H9 (cell line): ENCODE results near the gene DOK5. TPM values are rescaled to one million over a fixed set of nuclear protein-coding genes. Genes with fewer than 3 reads are reported as not detected.

Experiments used
- DNase-seq: peaks from one replicate; pipeline ENCODE4 v3.0.0-alpha.2; 2017
- H2AFZ ChIP-seq: one replicate; pipeline ENCODE4 v1.6.1; 2013; ENCODE audit warnings: mild to moderate bottlenecking, low read length, control low read depth, moderate library complexity
- H2AK5ac ChIP-seq: 2 replicates; pipeline ENCODE4 v1.6.1; 2013; ENCODE audit warnings: low read length, control low read depth, mixed read lengths; ENCODE audit not compliant: insufficient read length
- H2BK120ac ChIP-seq: one replicate; pipeline ENCODE4 v1.6.1; 2013; ENCODE audit warnings: low read depth, mild to moderate bottlenecking, low read length, control low read depth, inconsistent platforms; ENCODE audit not compliant: poor library complexity, severe bottlenecking
- H2BK12ac ChIP-seq: 2 replicates; pipeline ENCODE4 v1.6.1; 2013; ENCODE audit warnings: low read length, control low read depth, mixed read lengths, low read depth; ENCODE audit not compliant: insufficient read length
- H2BK15ac ChIP-seq: 2 replicates; pipeline ENCODE4 v1.6.1; 2013; ENCODE audit warnings: low read depth, low read length, control low read depth
- H2BK20ac ChIP-seq: one replicate; pipeline ENCODE4 v1.6.1; 2013; ENCODE audit warnings: low read depth, mild to moderate bottlenecking, low read length, control low read depth, inconsistent platforms; ENCODE audit not compliant: poor library complexity, severe bottlenecking
- H2BK5ac ChIP-seq: 2 replicates; pipeline ENCODE4 v1.6.1; 2013; ENCODE audit warnings: low read length, control low read depth, mixed read lengths; ENCODE audit not compliant: insufficient read length
- H3K14ac ChIP-seq: 2 replicates; pipeline ENCODE4 v1.6.1; 2013; ENCODE audit warnings: low read length, control low read depth; ENCODE audit not compliant: insufficient read depth
- H3K18ac ChIP-seq: 2 replicates; pipeline ENCODE4 v1.6.1; 2013; ENCODE audit warnings: low read depth, mild to moderate bottlenecking, mixed read lengths, low read length, control low read depth; ENCODE audit not compliant: insufficient read length
- H3K23ac ChIP-seq: 2 replicates; pipeline ENCODE4 v1.6.1; 2013; ENCODE audit warnings: low read length, control low read depth, mixed read lengths, low read depth; ENCODE audit not compliant: insufficient read length
- H3K23me2 ChIP-seq: 2 replicates; pipeline ENCODE4 v1.6.1; 2013; ENCODE audit warnings: low read depth, mild to moderate bottlenecking, mixed read lengths, low read length, control low read depth; ENCODE audit not compliant: insufficient read length, poor library complexity, severe bottlenecking
- H3K27ac ChIP-seq: 2 replicates; pipeline ENCODE4 v1.5.1; 2013; ENCODE audit warnings: low read length, control low read depth, mixed read lengths, low read depth; ENCODE audit not compliant: insufficient read length
- H3K27me3 ChIP-seq: 2 replicates; pipeline ENCODE4 v1.6.1; 2013; ENCODE audit warnings: low read length, control low read depth, inconsistent platforms; ENCODE audit not compliant: insufficient read depth
- H3K4ac ChIP-seq: 2 replicates; pipeline ENCODE4 v1.6.1; 2013; ENCODE audit warnings: low read depth, mild to moderate bottlenecking, control low read depth, inconsistent platforms, low read length, moderate library complexity
- H3K4me1 ChIP-seq: 2 replicates; pipeline ENCODE4 v1.6.1; 2013; ENCODE audit warnings: low read length, control low read depth, inconsistent platforms; ENCODE audit not compliant: insufficient read depth
- H3K4me2 ChIP-seq: 2 replicates; pipeline ENCODE4 v1.6.1; 2013; ENCODE audit warnings: low read length, control low read depth, mixed read lengths; ENCODE audit not compliant: insufficient read length, insufficient read depth
- H3K56ac ChIP-seq: 2 replicates; pipeline ENCODE4 v1.6.1; 2013; ENCODE audit warnings: low read depth, mild to moderate bottlenecking, mixed read lengths, low read length, control low read depth; ENCODE audit not compliant: insufficient read length
- H3K79me1 ChIP-seq: 2 replicates; pipeline ENCODE4 v1.6.1; 2013; ENCODE audit warnings: low read depth, mild to moderate bottlenecking, moderate library complexity, low read length, control low read depth, inconsistent platforms; ENCODE audit not compliant: insufficient read depth, poor library complexity, severe bottlenecking
- H3K79me2 ChIP-seq: 2 replicates; pipeline ENCODE4 v1.6.1; 2013; ENCODE audit warnings: low read length, control low read depth, inconsistent platforms; ENCODE audit not compliant: insufficient read depth
- H3K9ac ChIP-seq: 2 replicates; pipeline ENCODE4 v1.6.1; 2013; ENCODE audit warnings: low read length, control low read depth, mixed read lengths; ENCODE audit not compliant: insufficient read length; ENCODE audit errors: extremely low read depth
- H3K9me3 ChIP-seq: one replicate; pipeline ENCODE4 v1.6.1; 2013; ENCODE audit warnings: low read depth, low read length, inconsistent platforms; ENCODE audit not compliant: control insufficient read depth
- H3T11ph ChIP-seq: one replicate; pipeline ENCODE4 v1.6.1; 2013; ENCODE audit warnings: mild to moderate bottlenecking, low read length, control low read depth, inconsistent platforms
- H4K20me1 ChIP-seq: one replicate; pipeline ENCODE4 v1.6.1; 2013; ENCODE audit not compliant: control insufficient read depth, insufficient read length, insufficient read depth
- H4K5ac ChIP-seq: 2 replicates; pipeline ENCODE4 v1.6.1; 2013; ENCODE audit warnings: low read depth, mild to moderate bottlenecking, mixed read lengths, low read length, control low read depth; ENCODE audit not compliant: insufficient read length
- H4K8ac ChIP-seq: replicated peaks from 2 replicates; pipeline ENCODE4 v1.6.1; 2013; ENCODE audit warnings: low read length, control low read depth, mixed read lengths, low read depth; ENCODE audit not compliant: insufficient read length
- H4K91ac ChIP-seq: 2 replicates; pipeline ENCODE4 v1.6.1; 2013; ENCODE audit warnings: low read depth, mild to moderate bottlenecking, moderate library complexity, mixed read lengths, low read length, control low read depth; ENCODE audit not compliant: insufficient read length
- H3K27ac Mint-ChIP-seq, 3 experiments: 2 replicates in 2 of 3; 3 replicates in 1 of 3; pipeline ENCODE4 v1.8.0; 2020 to 2021; ENCODE audit warnings: mixed read lengths in 3 of 3, mild to moderate bottlenecking in 1 of 3, moderate library complexity in 1 of 3
- H3K27me3 Mint-ChIP-seq: 2 replicates; pipeline ENCODE4 v1.8.0; 2021; ENCODE audit warnings: low read depth, mild to moderate bottlenecking, moderate library complexity, mixed read lengths
- H3K36me3 Mint-ChIP-seq, 3 experiments: 2 replicates in 2 of 3; 3 replicates in 1 of 3; pipeline ENCODE4 v1.8.0; 2020 to 2021; ENCODE audit warnings: low read depth in 3 of 3, mixed read lengths in 3 of 3; ENCODE audit not compliant: insufficient read depth in 1 of 3
- H3K4me1 Mint-ChIP-seq, 2 experiments: 2 replicates each; pipeline ENCODE4 v1.8.0; 2020; ENCODE audit warnings: mixed read lengths in 2 of 2
- H3K4me3 Mint-ChIP-seq, 2 experiments: 2 replicates in 1 of 2; 3 replicates in 1 of 2; pipeline ENCODE4 v1.8.0; 2020 to 2021; ENCODE audit warnings: mild to moderate bottlenecking in 2 of 2, mixed read lengths in 2 of 2, moderate library complexity in 1 of 2
- H3K9me3 Mint-ChIP-seq, 2 experiments: 2 replicates in 1 of 2; 3 replicates in 1 of 2; pipeline ENCODE4 v1.8.0; 2020; ENCODE audit warnings: mild to moderate bottlenecking in 2 of 2, mixed read lengths in 2 of 2, moderate library complexity in 1 of 2
- CTCF ChIP-seq: fragments of 200-600 bp; sonication (generic); conservative IDR thresholded peaks from 3 replicates; pipeline ENCODE4 v1.8.0; 2021; ENCODE audit warnings: antibody characterized with exemption, mild to moderate bottlenecking
- WGBS: extraction: QIAGEN DNeasy Blood & Tissue Kit; methylation state at CpG from one replicate; pipeline ENCODE4 v1.1.7; 2013; ENCODE audit warnings: missing lambda C conversion rate, low lambda C conversion rate, mixed read lengths; ENCODE audit not compliant: insufficient read length; ENCODE audit errors: extremely low coverage; 5-methylcytosine and 5-hydroxymethylcytosine counted together
- total RNA-seq: library from RNA; stranded (reverse); gene quantifications from 2 replicates; pipeline ENCODE4 v1.2.1, GENCODE V29; 2021

DOK5 gene
- total RNA-seq, 1 experiment from 2014 or later, result 4.5 TPM

GRCh38 chr20:54539521-54540046 lies 64.2 kb downstream of the DOK5 start:
- H3K79me1 ChIP-seq, result no peaks in the 10 kb centered on the region
- H3K14ac ChIP-seq, result no peak overlapping the region
- H3K18ac ChIP-seq, result no peak overlapping the region
- no peak overlapping the region for H2AK5ac ChIP-seq
- H4K20me1 ChIP-seq, result no peaks in the 10 kb centered on the region
- no peak overlapping the region for H2BK120ac ChIP-seq
- no peak overlapping the region for H3K56ac ChIP-seq
- no peak overlapping the region for H3K23ac ChIP-seq
- H3K4me1 ChIP-seq, result no peaks in the 10 kb centered on the region
- no peak overlapping the region for H2BK5ac ChIP-seq
- no peak overlapping the region for H3K4me2 ChIP-seq
- H3K4me1 Mint-ChIP-seq, result peaks cover 3% of the 10 kb centered on the region in 2 experiments; a peak in 2 of 4 replicates
- no peak for DNase-seq
- H3K9ac ChIP-seq, result no peak overlapping the region
- no peak overlapping the region for H2BK20ac ChIP-seq
- H3K36me3 Mint-ChIP-seq, result peaks cover 14 to 23% (median 22%) of the 10 kb centered on the region in 3 experiments
- no peak overlapping the region for H3K4me3 Mint-ChIP-seq
- H3K4ac ChIP-seq, result no peak overlapping the region
- TF ChIP-seq CTCF, result no peak
- no peaks in the 10 kb centered on the region for H3K23me2 ChIP-seq
- no peak overlapping the region for H3T11ph ChIP-seq
- no peak overlapping the region for H4K8ac ChIP-seq
- H3K9me3 ChIP-seq, result no peaks in the 10 kb centered on the region
- H3K27ac ChIP-seq, result no peak overlapping the region
- H4K91ac ChIP-seq, result no peak overlapping the region
- no CpG with 5 or more reads among the region's 7 CpGs for WGBS
- H3K27me3 Mint-ChIP-seq, result no peaks in the 10 kb centered on the region
- no peak overlapping the region for H2BK15ac ChIP-seq
- H2BK12ac ChIP-seq, result no peak overlapping the region
- H3K79me2 ChIP-seq, result no peaks in the 10 kb centered on the region
- peaks cover 17 to 19% of the 10 kb centered on the region in 2 experiments for H3K9me3 Mint-ChIP-seq
- H4K5ac ChIP-seq, result no peak overlapping the region
- no peaks in the 10 kb centered on the region for H3K27me3 ChIP-seq
- no peak overlapping the region for H3K27ac Mint-ChIP-seq
- H2AFZ ChIP-seq, result no peak overlapping the region
